DND-41 (cell line): ENCODE data around the gene ARHGAP26.

Experiments used
- ATAC-seq: fragments of 200-7000 bp; cut with Tn5 transposase; 3 replicates; pipeline ENCODE4 v1.9.1; 2021; ENCODE audit warnings: low read depth; ENCODE audit not compliant: insufficient read depth
- DNase-seq: peaks from one replicate; pipeline ENCODE4 v3.0.0-alpha.2; 2020
- H2AFZ ChIP-seq: 2 replicates; pipeline ENCODE4 v1.6.0; 2012; ENCODE audit warnings: low read depth, low read length
- H3K27ac ChIP-seq: 2 replicates; pipeline ENCODE4 v1.5.1; 2012; ENCODE audit warnings: low read length, inconsistent platforms
- H3K27me3 ChIP-seq: fragments of 200-600 bp; sonication (generic); 2 replicates; pipeline ENCODE4 v1.6.0; 2012; ENCODE audit warnings: low read length, mild to moderate bottlenecking, inconsistent platforms; ENCODE audit not compliant: insufficient read depth, poor library complexity
- H3K36me3 ChIP-seq: 2 replicates; pipeline ENCODE4 v1.5.1; 2012; ENCODE audit warnings: low read length, inconsistent platforms; ENCODE audit not compliant: insufficient read depth
- H3K4me1 ChIP-seq: 2 replicates; pipeline ENCODE4 v1.5.1; 2012; ENCODE audit warnings: mild to moderate bottlenecking, low read length; ENCODE audit not compliant: insufficient read depth
- H3K4me2 ChIP-seq: 2 replicates; pipeline ENCODE4 v1.6.0; 2012; ENCODE audit warnings: mild to moderate bottlenecking, moderate library complexity, low read length, inconsistent platforms; ENCODE audit not compliant: insufficient read depth
- H3K4me3 ChIP-seq, 2 experiments: fragments of 200-600 bp in 1 of 2; shearing (Covaris generic) in 1 of 2; 2 replicates each; pipeline ENCODE4 v1.5.1; 2012 to 2016; ENCODE audit warnings: inconsistent platforms in 2 of 2, low read length in 2 of 2, mild to moderate bottlenecking in 2 of 2, low read depth in 1 of 2, moderate library complexity in 1 of 2
- H3K79me2 ChIP-seq: 2 replicates; pipeline ENCODE4 v1.6.0; 2012; ENCODE audit warnings: low read length, inconsistent platforms; ENCODE audit not compliant: insufficient read depth
- H3K9ac ChIP-seq: 2 replicates; pipeline ENCODE4 v1.6.0; 2012; ENCODE audit warnings: low read depth, mild to moderate bottlenecking, inconsistent platforms, low read length, moderate library complexity
- H3K9me3 ChIP-seq: 2 replicates; pipeline ENCODE4 v1.5.1; 2012; ENCODE audit warnings: low read length, moderate library complexity, mild to moderate bottlenecking, inconsistent platforms; ENCODE audit not compliant: insufficient read depth, severe bottlenecking
- H4K20me1 ChIP-seq: 2 replicates; pipeline ENCODE4 v1.6.0; 2012; ENCODE audit warnings: low read length; ENCODE audit not compliant: insufficient read depth
- CTCF ChIP-seq: IDR thresholded peaks from 2 replicates; pipeline ENCODE4 v1.5.1; 2012; ENCODE audit warnings: borderline replicate concordance, low read length, moderate library complexity, mild to moderate bottlenecking; ENCODE audit not compliant: poor library complexity, severe bottlenecking; ENCODE audit errors: extremely low read depth
- EZH2 ChIP-seq: IDR thresholded peaks from 3 replicates; pipeline ENCODE4 v1.6.1; 2012; ENCODE audit warnings: borderline replicate concordance, low read depth, mild to moderate bottlenecking, moderate library complexity, low read length, inconsistent platforms; ENCODE audit not compliant: severe bottlenecking

The ARHGAP26 gene

GRCh38 chr5:143231973-143232812 lies 462.0 kb downstream of the ARHGAP26 start:
- ATAC-seq (no peak), DNase-seq (no peak)
- Histone ChIP-seq H3K9me3 (no peaks in the 10 kb centered on the region), H3K79me2 (no peaks in the 10 kb centered on the region), H3K4me1 (peaks cover 46% of the 10 kb centered on the region), H3K4me3 (no peak overlapping the region), H3K27ac (peak overlapping the region; percentile 94), H4K20me1 (no peaks in the 10 kb centered on the region), H3K9ac (no peak overlapping the region), H3K36me3 (no peaks in the 10 kb centered on the region), H2AFZ (no peak overlapping the region), H3K27me3 (no peaks in the 10 kb centered on the region), H3K4me2 (no peak overlapping the region)
- no peak for TF ChIP-seq EZH2
- TF ChIP-seq CTCF: no peak

GRCh38 chr5:143233031-143233430 lies 462.9 kb downstream of the ARHGAP26 start:
- Histone ChIP-seq H3K9ac (no peak overlapping the region), H3K4me1 (peaks cover 39% of the 10 kb centered on the region), H3K79me2 (no peaks in the 10 kb centered on the region), H2AFZ (no peak overlapping the region), H4K20me1 (no peaks in the 10 kb centered on the region), H3K36me3 (no peaks in the 10 kb centered on the region), H3K4me3 (no peak overlapping the region), H3K9me3 (no peaks in the 10 kb centered on the region), H3K27ac (no peak overlapping the region), H3K27me3 (no peaks in the 10 kb centered on the region), H3K4me2 (no peak overlapping the region)
- no peak for DNase-seq
- ATAC-seq: no peak
- TF ChIP-seq EZH2 (no peak), CTCF (no peak)

GRCh38 chr5:143234162-143234842 lies 464.1 kb downstream of the ARHGAP26 start:
- DNase-seq (no peak), ATAC-seq (no peak)
- Histone ChIP-seq H3K27me3 (no peaks in the 10 kb centered on the region), H3K36me3 (no peaks in the 10 kb centered on the region), H4K20me1 (no peaks in the 10 kb centered on the region), H3K79me2 (no peaks in the 10 kb centered on the region), H3K9ac (no peak overlapping the region), H3K4me1 (peaks cover 26% of the 10 kb centered on the region), H2AFZ (no peak overlapping the region), H3K9me3 (no peaks in the 10 kb centered on the region), H3K27ac (no peak overlapping the region), H3K4me3 (no peak overlapping the region), H3K4me2 (no peak overlapping the region)
- TF ChIP-seq CTCF: no peak
- no peak for TF ChIP-seq EZH2
